ENCODE results near the gene MAP2K5.

GRCh38 chr15:67735896-67736295 is 193.4 kb downstream of the MAP2K5 start:
- TF ChIP-seq EZH2 (IDR thresholded peaks at IDR 0.05; ENCODE audit: borderline replicate concordance) (no peak), CTCF (IDR thresholded peaks at IDR 0.05; ENCODE audit: poor library complexity) (no peak), EZH2phosphoT487 (IDR thresholded peaks at IDR 0.05; ENCODE audit: low read depth, severe bottlenecking, unreplicated experiment) (no peak)
